Measurements from ENCODE around the gene CRX. TPM values are rescaled to one million over a fixed set of nuclear protein-coding genes. Genes with fewer than 3 reads are reported as not detected.

The CRX gene
- total RNA-seq, 1 donor = not detected

GRCh38 chr19:47881757-47882156 is 60.0 kb downstream of the CRX start:
- Histone ChIP-seq H4K20me1 (ENCODE audit: insufficient read depth, low read length) (no peaks in the 10 kb centered on the region), H3K36me3 (ENCODE audit: insufficient read depth, low read length) (no peaks in the 10 kb centered on the region), H3K27me3 (ENCODE audit: insufficient read depth, low read length) (peaks cover 10% of the 10 kb centered on the region), H3K9me3 (ENCODE audit: low read depth, low read length) (no peaks in the 10 kb centered on the region), H3K4me1 (ENCODE audit: insufficient read depth, low read length) (no peaks in the 10 kb centered on the region), H3K27ac (ENCODE audit: low read depth, low read length) (no peak overlapping the region), H3K4me3 (ENCODE audit: insufficient read depth, low read length) (no peak overlapping the region), H3K4me2 (ENCODE audit: insufficient read depth, low read length) (no peak overlapping the region), H2AFZ (ENCODE audit: low read length) (no peak overlapping the region), H3K79me2 (ENCODE audit: insufficient read depth, low read length) (no peaks in the 10 kb centered on the region)
- TF ChIP-seq CTCF (IDR thresholded peaks at IDR 0.05; ENCODE audit: extremely low read depth, low read depth, low read length) = no peak
- DNase-seq (ENCODE audit: insufficient read length, low spot score, missing footprints) = no peak

GRCh38 chr19:47882890-47883289 is 61.2 kb downstream of the CRX start:
- H3K27ac ChIP-seq (ENCODE audit: low read depth, low read length) = no peak overlapping the region
- no peaks in the 10 kb centered on the region for H4K20me1 ChIP-seq (ENCODE audit: insufficient read depth, low read length)
- H3K4me2 ChIP-seq (ENCODE audit: insufficient read depth, low read length) = no peak overlapping the region
- H3K9me3 ChIP-seq (ENCODE audit: low read depth, low read length) = no peaks in the 10 kb centered on the region
- DNase-seq (ENCODE audit: insufficient read length, low spot score, missing footprints) = no peak
- TF ChIP-seq CTCF (IDR thresholded peaks at IDR 0.05; ENCODE audit: extremely low read depth, low read depth, low read length) = no peak
- no peaks in the 10 kb centered on the region for H3K36me3 ChIP-seq (ENCODE audit: insufficient read depth, low read length)
- no peaks in the 10 kb centered on the region for H3K4me1 ChIP-seq (ENCODE audit: insufficient read depth, low read length)
- no peak overlapping the region for H3K4me3 ChIP-seq (ENCODE audit: insufficient read depth, low read length)
- peaks cover 10% of the 10 kb centered on the region for H3K27me3 ChIP-seq (ENCODE audit: insufficient read depth, low read length)
- no peak overlapping the region for H2AFZ ChIP-seq (ENCODE audit: low read length)
- H3K79me2 ChIP-seq (ENCODE audit: insufficient read depth, low read length) = no peaks in the 10 kb centered on the region

GRCh38 chr19:47885067-47885463 is 63.3 kb downstream of the CRX start:
- Histone ChIP-seq H4K20me1 (ENCODE audit: insufficient read depth, low read length) (no peaks in the 10 kb centered on the region), H3K4me1 (ENCODE audit: insufficient read depth, low read length) (no peaks in the 10 kb centered on the region), H3K27ac (ENCODE audit: low read depth, low read length) (no peak overlapping the region), H3K27me3 (ENCODE audit: insufficient read depth, low read length) (peaks cover 10% of the 10 kb centered on the region), H3K79me2 (ENCODE audit: insufficient read depth, low read length) (no peaks in the 10 kb centered on the region), H3K4me2 (ENCODE audit: insufficient read depth, low read length) (no peak overlapping the region), H3K36me3 (ENCODE audit: insufficient read depth, low read length) (no peaks in the 10 kb centered on the region), H3K4me3 (ENCODE audit: insufficient read depth, low read length) (no peak overlapping the region), H2AFZ (ENCODE audit: low read length) (no peak overlapping the region), H3K9me3 (ENCODE audit: low read depth, low read length) (no peaks in the 10 kb centered on the region)
- no peak for TF ChIP-seq CTCF (IDR thresholded peaks at IDR 0.05; ENCODE audit: extremely low read depth, low read depth, low read length)
- no peak for DNase-seq (ENCODE audit: insufficient read length, low spot score, missing footprints)

- H3K27me3 ChIP-seq (ENCODE audit: insufficient read depth, low read length) = peaks cover 10% of the 10 kb centered on the region
- no peak within 1 kb of the TSS for H3K4me3 ChIP-seq (ENCODE audit: insufficient read depth, low read length)
- H3K4me2 ChIP-seq (ENCODE audit: insufficient read depth, low read length) = no peak within 1 kb of the TSS
- no peaks in the 10 kb centered on the region for H3K36me3 ChIP-seq (ENCODE audit: insufficient read depth, low read length)
- no peak for DNase-seq (ENCODE audit: insufficient read length, low spot score, missing footprints)
- H3K9me3 ChIP-seq (ENCODE audit: low read depth, low read length) = no peaks in the 10 kb centered on the region
- TF ChIP-seq CTCF (IDR thresholded peaks at IDR 0.05; ENCODE audit: extremely low read depth, low read depth, low read length) = no peak
- H3K27ac ChIP-seq (ENCODE audit: low read depth, low read length) = no peak within 1 kb of the TSS
- no peaks in the 10 kb centered on the region for H3K4me1 ChIP-seq (ENCODE audit: insufficient read depth, low read length)
- no peaks in the 10 kb centered on the region for H4K20me1 ChIP-seq (ENCODE audit: insufficient read depth, low read length)
- H3K79me2 ChIP-seq (ENCODE audit: insufficient read depth, low read length) = no peaks in the 10 kb centered on the region
- no peak within 1 kb of the TSS for H2AFZ ChIP-seq (ENCODE audit: low read length)
Observed at GRCh38 chr19:47886010-47886559, 64.3 kb downstream of the CRX start, which contains the start of gene SULT2A1. SULT2A1 (minus strand) TSS chr19:47886315; CDS start chr19:47886257, 58 bp downstream.
